OCI-LY7 (cell line): ENCODE measurements around the gene YIPF1. TPM values are rescaled to one million over a fixed set of nuclear protein-coding genes. Genes with fewer than 3 reads are reported as not detected.

Experiments used
- BruUV-seq: library from RNA; stranded (reverse); fragments of 400-500 nt; replicated peaks from 2 replicates; lab custom pipeline; 2021; lab: Mats Ljungman, UMichigan
- CTCF ChIA-PET: fragments of 300-600 bp; sonication (Branson Sonifier 250); formaldehyde crosslinking; loops from one replicate; lab custom pipeline; 2022; ENCODE audit warnings: antibody characterized with exemption; ENCODE audit not compliant: unreplicated experiment; lab: Charles Lee
- POLR2A ChIA-PET: fragments of 300-600 bp; sonication (Branson Sonifier 250); formaldehyde crosslinking; loops from one replicate; lab custom pipeline; 2022; ENCODE audit warnings: antibody characterized with exemption; lab: Charles Lee
- DNase-seq: peaks from one replicate; pipeline ENCODE4 v3.0.0-alpha.2; 2015; ENCODE audit warnings: low spot score
- H2AFZ ChIP-seq: fragments of 200-600 bp; sonication (generic), shearing (Covaris generic); 2 replicates; pipeline ENCODE4 v1.6.1; 2014; ENCODE audit warnings: mild to moderate bottlenecking, antibody characterized with exemption, low read length, moderate library complexity
- H3K27ac ChIP-seq: fragments of 200-600 bp; sonication (generic); 2 replicates; pipeline ENCODE4 v1.5.1; 2014; ENCODE audit warnings: mixed run types, low read depth, mild to moderate bottlenecking, moderate library complexity, low read length, inconsistent platforms; ENCODE audit not compliant: poor library complexity, severe bottlenecking
- H3K36me3 ChIP-seq: fragments of 200-600 bp; sonication (generic); 2 replicates; pipeline ENCODE4 v1.6.1; 2014; ENCODE audit warnings: mild to moderate bottlenecking, antibody characterized with exemption, low read length, moderate library complexity, mixed read lengths; ENCODE audit not compliant: insufficient read depth
- H3K4me1 ChIP-seq: fragments of 200-600 bp; sonication (generic); 2 replicates; pipeline ENCODE4 v1.5.1; 2014; ENCODE audit warnings: mild to moderate bottlenecking, low read length; ENCODE audit not compliant: insufficient read depth, poor library complexity, severe bottlenecking
- H3K4me2 ChIP-seq: fragments of 200-600 bp; sonication (generic); 2 replicates; pipeline ENCODE4 v1.6.1; 2014; ENCODE audit warnings: mild to moderate bottlenecking, low read length
- H3K4me3 ChIP-seq: fragments of 200-600 bp; sonication (generic); 2 replicates; pipeline ENCODE4 v1.5.1; 2014; ENCODE audit warnings: mild to moderate bottlenecking, low read depth, low read length; ENCODE audit not compliant: poor library complexity, severe bottlenecking
- H3K79me2 ChIP-seq: fragments of 200-600 bp; sonication (generic); 2 replicates; pipeline ENCODE4 v1.6.1; 2016; ENCODE audit warnings: low read depth, mild to moderate bottlenecking, low read length, moderate library complexity, mixed read lengths; ENCODE audit not compliant: insufficient read depth
- H3K9me2 ChIP-seq: fragments of 200-600 bp; sonication (generic); 2 replicates; pipeline ENCODE4 v1.6.1; 2016; ENCODE audit warnings: mild to moderate bottlenecking, low read length, mixed read lengths; ENCODE audit not compliant: insufficient read depth
- H3K9me3 ChIP-seq: fragments of 200-600 bp; sonication (generic); 2 replicates; pipeline ENCODE4 v1.6.1; 2014; ENCODE audit warnings: mild to moderate bottlenecking, mixed run types, low read length, mixed read lengths
- H4K20me1 ChIP-seq: fragments of 200-600 bp; sonication (generic); 2 replicates; pipeline ENCODE4 v1.6.1; 2014; ENCODE audit warnings: mild to moderate bottlenecking, antibody characterized with exemption, low read length, moderate library complexity, mixed read lengths; ENCODE audit not compliant: insufficient read depth
- CTCF ChIP-seq: fragments of 200-600 bp; sonication (generic); conservative IDR thresholded peaks from 2 replicates; pipeline ENCODE4 v1.5.1; 2014; ENCODE audit warnings: mild to moderate bottlenecking, antibody characterized with exemption, low read length, moderate library complexity, mixed read lengths
- EZH2phosphoT487 ChIP-seq: fragments of 200-600 bp; sonication (generic); IDR thresholded peaks from 2 replicates; pipeline ENCODE4 v1.6.1; 2018; ENCODE audit warnings: low read depth, borderline replicate concordance, mild to moderate bottlenecking, mixed run types, antibody characterized with exemption, low read length, moderate library complexity, mixed read lengths
- intact Hi-C: fragments of 100-400 bp; cut with micrococcal nuclease; formaldehyde crosslinking; loops from one replicate; pipeline ENCODE4 v1.10.0; 2022; ENCODE audit not compliant: unreplicated experiment
- total RNA-seq, 2 experiments: library from RNA; depleted of rRNA in 1 of 2; stranded (reverse); fragments of >200 nt in 1 of 2; shearing (Covaris generic) in 1 of 2; gene quantifications; 2 replicates each; pipeline ENCODE4 v1.2.3, GENCODE V29; 2014 to 2022

The YIPF1 gene
- total RNA-seq, 2 experiments from 2014 or later, result 15.0 to 16.7 TPM

GRCh38 chr1:53891678-53892077, 2.1 kb upstream of the YIPF1 start:
- no peak overlapping the region for H3K4me3 ChIP-seq
- DNase-seq, result no peak
- no peak overlapping the region for H3K27ac ChIP-seq
- no peaks in the 10 kb centered on the region for H4K20me1 ChIP-seq
- H3K4me2 ChIP-seq, result no peak overlapping the region
- POLR2A ChIA-PET, result interaction anchor here (0.6 to 1.9 kb wide), 2 partner anchors 53 to 311 kb away, joined by 5 to 7 read pairs; partner anchors contain the start of gene IFT25
- TF ChIP-seq CTCF (no peak), EZH2phosphoT487 (no peak)
- intact Hi-C loops, result no loop called here
- H3K79me2 ChIP-seq, result no peaks in the 10 kb centered on the region
- CTCF ChIA-PET, result no interaction called here
- H2AFZ ChIP-seq, result no peak overlapping the region; the same call in 1 of the 2 replicates
- H3K36me3 ChIP-seq, result no peaks in the 10 kb centered on the region
- no peaks in the 10 kb centered on the region for H3K9me2 ChIP-seq
- H3K9me3 ChIP-seq, result no peaks in the 10 kb centered on the region
- peaks cover 21% of the 10 kb centered on the region for H3K4me1 ChIP-seq
- BruUV-seq, result no TSS peak

- BruUV-seq, result no TSS peak
- ChIA-PET POLR2A (interaction anchor here (0.6 kb wide), 1 partner anchor 312 kb away, joined by 7 read pairs; no protein-coding TSS in a partner anchor), CTCF (interaction anchor here (1.4 kb wide), 1 partner anchor 9 kb away, joined by 4 read pairs; no protein-coding TSS in a partner anchor)
Measured at GRCh38 chr1:53891018-53891417, 1.4 kb upstream of the YIPF1 start.

More at GRCh38 chr1:53891018-53891417, 1.4 kb upstream of the YIPF1 start:
- H3K79me2 ChIP-seq, result no peaks in the 10 kb centered on the region
- H3K4me3 ChIP-seq, result no peak overlapping the region
- H3K9me3 ChIP-seq, result no peaks in the 10 kb centered on the region
- no peaks in the 10 kb centered on the region for H3K36me3 ChIP-seq
- TF ChIP-seq CTCF (no peak), EZH2phosphoT487 (no peak)
- H3K9me2 ChIP-seq, result no peaks in the 10 kb centered on the region
- no peaks in the 10 kb centered on the region for H4K20me1 ChIP-seq
- no peak overlapping the region; the same call in 1 of the 2 replicates for H2AFZ ChIP-seq
- no peak overlapping the region for H3K4me2 ChIP-seq
- intact Hi-C loops, result no loop called here
- H3K27ac ChIP-seq, result no peak overlapping the region
- peaks cover 21% of the 10 kb centered on the region for H3K4me1 ChIP-seq
- no peak for DNase-seq
